Measurements from ENCODE around the gene TTLL5. TPM values are rescaled to one million over a fixed set of nuclear protein-coding genes. Genes with fewer than 3 reads are reported as not detected.
A peak's percentile ranks its signal among the peaks of the same experiment; 100 is the strongest.

The TTLL5 gene
- total and polyA plus RNA-seq, 3 experiments from 2014 or later = 12.5 to 35.1 (median 33.7) TPM

GRCh38 chr14:75751296-75751695 is 90.2 kb downstream of the TTLL5 start:
- Histone ChIP-seq H3K27me3 (ENCODE audit: insufficient read depth, low read length, poor library complexity, severe bottlenecking) (no peaks in the 10 kb centered on the region), H3K9me3 (ENCODE audit: low read length) (no peaks in the 10 kb centered on the region), H3K4me3 (ENCODE audit: low read length) (no peak overlapping the region), H3K36me3 (ENCODE audit: insufficient read depth, low read length) (no peaks in the 10 kb centered on the region), H3K4me1 (ENCODE audit: insufficient read depth, low read length) (no peaks in the 10 kb centered on the region), H3K27ac (ENCODE audit: low read depth, low read length) (no peak overlapping the region)
- POLR2A ChIA-PET = no interaction called here
- no peak for DNase-seq
- Mint-ChIP-seq H3K27ac (peak overlapping the region in 1 of 8 donors; percentile 18), H3K9me3 (peaks cover 5 to 11% (median 7%) of the 10 kb centered on the region in 5 donors), H3K4me3 (no peak overlapping the region), H3K4me1 (no peaks in the 10 kb centered on the region), H3K36me3 (peaks cover 34 to 75% (median 36%) of the 10 kb centered on the region in 3 donors), H3K27me3 (no peaks in the 10 kb centered on the region)
- CTCF ChIA-PET = no interaction called here

- no peak overlapping the region for H3K4me3 Mint-ChIP-seq
- H3K4me1 Mint-ChIP-seq = no peaks in the 10 kb centered on the region
- ChIA-PET POLR2A (no interaction called here), CTCF (no interaction called here)
- no peaks in the 10 kb centered on the region for H3K4me1 ChIP-seq (ENCODE audit: insufficient read depth, low read length)
- H3K36me3 Mint-ChIP-seq = peaks cover 26 to 71% (median 28%) of the 10 kb centered on the region in 3 donors
- peaks cover 1 to 7% (median 5%) of the 10 kb centered on the region in 5 donors for H3K9me3 Mint-ChIP-seq
- no peaks in the 10 kb centered on the region for H3K36me3 ChIP-seq (ENCODE audit: insufficient read depth, low read length)
- H3K27ac ChIP-seq (ENCODE audit: low read depth, low read length) = no peak overlapping the region
- no peaks in the 10 kb centered on the region for H3K27me3 ChIP-seq (ENCODE audit: insufficient read depth, low read length, poor library complexity, severe bottlenecking)
- H3K9me3 ChIP-seq (ENCODE audit: low read length) = no peaks in the 10 kb centered on the region
- no peak overlapping the region for H3K4me3 ChIP-seq (ENCODE audit: low read length)
- DNase-seq = no peak
- no peak overlapping the region for H3K27ac Mint-ChIP-seq
- H3K27me3 Mint-ChIP-seq = no peaks in the 10 kb centered on the region
These were observed 91.0 kb downstream of the TTLL5 start for GRCh38 chr14:75752086-75752485.

GRCh38 chr14:75752907-75753594 is 92.0 kb downstream of the TTLL5 start:
- Mint-ChIP-seq H3K27me3 (no peaks in the 10 kb centered on the region), H3K9me3 (no peaks in the 10 kb centered on the region), H3K36me3 (peaks cover 22 to 65% (median 22%) of the 10 kb centered on the region in 3 donors), H3K4me1 (no peaks in the 10 kb centered on the region), H3K4me3 (no peak overlapping the region), H3K27ac (no peak overlapping the region)
- Histone ChIP-seq H3K36me3 (ENCODE audit: insufficient read depth, low read length) (no peaks in the 10 kb centered on the region), H3K4me1 (ENCODE audit: insufficient read depth, low read length) (no peaks in the 10 kb centered on the region), H3K27ac (ENCODE audit: low read depth, low read length) (no peak overlapping the region), H3K27me3 (ENCODE audit: insufficient read depth, low read length, poor library complexity, severe bottlenecking) (no peaks in the 10 kb centered on the region), H3K9me3 (ENCODE audit: low read length) (no peaks in the 10 kb centered on the region), H3K4me3 (ENCODE audit: low read length) (no peak overlapping the region)
- ChIA-PET CTCF (no interaction called here), POLR2A (no interaction called here)
- no peak for DNase-seq

GRCh38 chr14:75753696-75754095 is 92.7 kb downstream of the TTLL5 start:
- H3K27me3 Mint-ChIP-seq = no peaks in the 10 kb centered on the region
- ChIA-PET POLR2A (no interaction called here), CTCF (no interaction called here)
- Histone ChIP-seq H3K9me3 (ENCODE audit: low read length) (no peaks in the 10 kb centered on the region), H3K4me1 (ENCODE audit: insufficient read depth, low read length) (no peaks in the 10 kb centered on the region), H3K27ac (ENCODE audit: low read depth, low read length) (no peak overlapping the region), H3K4me3 (ENCODE audit: low read length) (no peak overlapping the region), H3K27me3 (ENCODE audit: insufficient read depth, low read length, poor library complexity, severe bottlenecking) (no peaks in the 10 kb centered on the region), H3K36me3 (ENCODE audit: insufficient read depth, low read length) (no peaks in the 10 kb centered on the region)
- no peaks in the 10 kb centered on the region for H3K9me3 Mint-ChIP-seq
- DNase-seq = no peak
- H3K27ac Mint-ChIP-seq = no peak overlapping the region
- no peak overlapping the region for H3K4me3 Mint-ChIP-seq
- H3K36me3 Mint-ChIP-seq = peaks cover 19 to 61% (median 21%) of the 10 kb centered on the region in 3 donors
- H3K4me1 Mint-ChIP-seq = no peaks in the 10 kb centered on the region

GRCh38 chr14:75757644-75758402 is 96.8 kb downstream of the TTLL5 start:
- Mint-ChIP-seq H3K36me3 (peaks cover 9 to 41% (median 12%) of the 10 kb centered on the region in 3 donors), H3K27me3 (no peaks in the 10 kb centered on the region), H3K4me3 (no peak overlapping the region), H3K9me3 (no peaks in the 10 kb centered on the region), H3K4me1 (no peaks in the 10 kb centered on the region), H3K27ac (no peak overlapping the region)
- Histone ChIP-seq H3K27ac (ENCODE audit: low read depth, low read length) (no peak overlapping the region), H3K27me3 (ENCODE audit: insufficient read depth, low read length, poor library complexity, severe bottlenecking) (no peaks in the 10 kb centered on the region), H3K4me1 (ENCODE audit: insufficient read depth, low read length) (no peaks in the 10 kb centered on the region), H3K9me3 (ENCODE audit: low read length) (no peaks in the 10 kb centered on the region), H3K4me3 (ENCODE audit: low read length) (no peak overlapping the region), H3K36me3 (ENCODE audit: insufficient read depth, low read length) (no peaks in the 10 kb centered on the region)
- ChIA-PET CTCF (no interaction called here), POLR2A (no interaction called here)
- DNase-seq = no peak

- Histone ChIP-seq H3K27me3 (ENCODE audit: insufficient read depth, low read length, poor library complexity, severe bottlenecking) (no peaks in the 10 kb centered on the region), H3K4me3 (ENCODE audit: low read length) (no peak overlapping the region), H3K9me3 (ENCODE audit: low read length) (no peaks in the 10 kb centered on the region), H3K36me3 (ENCODE audit: insufficient read depth, low read length) (no peaks in the 10 kb centered on the region), H3K27ac (ENCODE audit: low read depth, low read length) (no peak overlapping the region), H3K4me1 (ENCODE audit: insufficient read depth, low read length) (no peaks in the 10 kb centered on the region)
- Mint-ChIP-seq H3K9me3 (no peaks in the 10 kb centered on the region), H3K27ac (peak overlapping the region in 1 of 8 donors; percentile 81), H3K4me3 (no peak overlapping the region), H3K4me1 (no peaks in the 10 kb centered on the region), H3K27me3 (no peaks in the 10 kb centered on the region), H3K36me3 (peaks cover 0 to 19% (median 6%) of the 10 kb centered on the region in 3 donors)
- no peak for DNase-seq
- ChIA-PET POLR2A (no interaction called here), CTCF (no interaction called here)
These were observed 103.0 kb downstream of the TTLL5 start for GRCh38 chr14:75764020-75764419.

- Mint-ChIP-seq H3K4me1 (no peaks in the 10 kb centered on the region), H3K9me3 (no peaks in the 10 kb centered on the region), H3K4me3 (no peak overlapping the region), H3K36me3 (peaks cover 0 to 27% (median 3%) of the 10 kb centered on the region in 3 donors), H3K27me3 (no peaks in the 10 kb centered on the region), H3K27ac (no peak overlapping the region)
- DNase-seq = no peak
- Histone ChIP-seq H3K4me1 (ENCODE audit: insufficient read depth, low read length) (no peaks in the 10 kb centered on the region), H3K9me3 (ENCODE audit: low read length) (no peaks in the 10 kb centered on the region), H3K36me3 (ENCODE audit: insufficient read depth, low read length) (no peaks in the 10 kb centered on the region), H3K27ac (ENCODE audit: low read depth, low read length) (no peak overlapping the region), H3K27me3 (ENCODE audit: insufficient read depth, low read length, poor library complexity, severe bottlenecking) (no peaks in the 10 kb centered on the region), H3K4me3 (ENCODE audit: low read length) (no peak overlapping the region)
- POLR2A ChIA-PET = no interaction called here
- CTCF ChIA-PET = no interaction called here
These were observed 108.1 kb downstream of the TTLL5 start for GRCh38 chr14:75769047-75769685.

GRCh38 chr14:75770635-75771034 is 109.6 kb downstream of the TTLL5 start:
- Mint-ChIP-seq H3K9me3 (no peaks in the 10 kb centered on the region), H3K36me3 (peaks cover 6 to 29% (median 8%) of the 10 kb centered on the region in 3 donors), H3K4me3 (no peak overlapping the region), H3K27ac (no peak overlapping the region), H3K27me3 (no peaks in the 10 kb centered on the region), H3K4me1 (no peaks in the 10 kb centered on the region)
- ChIA-PET POLR2A (interaction anchor here (0.7 kb wide), 2 partner anchors 36 to 995 kb away, joined by 4 to 6 read pairs; no protein-coding TSS in a partner anchor), CTCF (no interaction called here)
- no peaks in the 10 kb centered on the region for H3K9me3 ChIP-seq (ENCODE audit: low read length)
- no peak overlapping the region for H3K4me3 ChIP-seq (ENCODE audit: low read length)
- no peaks in the 10 kb centered on the region for H3K4me1 ChIP-seq (ENCODE audit: insufficient read depth, low read length)
- no peak for DNase-seq
- peaks cover 4% of the 10 kb centered on the region for H3K36me3 ChIP-seq (ENCODE audit: insufficient read depth, low read length)
- no peak overlapping the region for H3K27ac ChIP-seq (ENCODE audit: low read depth, low read length)
- H3K27me3 ChIP-seq (ENCODE audit: insufficient read depth, low read length, poor library complexity, severe bottlenecking) = no peaks in the 10 kb centered on the region
